ENCODE measurements around the gene FILIP1L. TPM values are rescaled to one million over a fixed set of nuclear protein-coding genes. Genes with fewer than 3 reads are reported as not detected.

Gene FILIP1L
- total and polyA plus RNA-seq, 2 of the 8 experiments (the other 6 are each of a cell fraction or from before 2014, with no cell fraction given) = 0.06 to 0.09 TPM

GRCh38 chr3:99858469-99858868, 255.8 kb downstream of the FILIP1L start (continued):
- TF ChIP-seq POU5F1 (IDR thresholded peaks at IDR 0.05; ENCODE audit: low read depth, low read length) (no peak), ATF3 (IDR thresholded peaks at IDR 0.05; ENCODE audit: insufficient read depth, low read depth, low read length) (no peak)

Measured in H1 (cell line).